Thyroid gland (tissue), 4 donors: ENCODE results near the gene MRRF. TPM values are rescaled to one million over a fixed set of nuclear protein-coding genes. Genes with fewer than 3 reads are reported as not detected.
"Not testable (repeated sequence)": the region's sequence is repeated elsewhere in the genome, so short reads cannot be mapped to it uniquely, and the experiment has no call there.

Experiments
- DNase-seq, 2 donors: peaks; one replicate each; pipeline ENCODE4 v3.0.0-alpha.2; 2019
- H3K27ac ChIP-seq, 3 donors: fragments of 200-600 bp; sonication (generic); 1 replicate in 2 of 3; 2 replicates in 1 of 3; pipeline ENCODE4 v1.5.1; 2016 to 2019; ENCODE audit warnings: mild to moderate bottlenecking in 1 of 3, moderate library complexity in 1 of 3
- H3K27me3 ChIP-seq: fragments of 200-600 bp; sonication (generic); one replicate; pipeline ENCODE4 v1.5.1; 2019
- H3K36me3 ChIP-seq, 2 donors: fragments of 200-600 bp; sonication (generic); one replicate each; pipeline ENCODE4 v1.5.1; 2016 to 2019
- H3K4me1 ChIP-seq, 2 donors: fragments of 200-600 bp; sonication (generic); one replicate each; pipeline ENCODE4 v1.5.1; 2017 to 2019
- H3K4me3 ChIP-seq, 3 donors: fragments of 200-600 bp; sonication (generic); replicated peaks in 1 of 3; 1 replicate in 2 of 3; 2 replicates in 1 of 3; pipeline ENCODE4 v1.5.1; 2016; ENCODE audit warnings: mild to moderate bottlenecking in 1 of 3
- H3K9me3 ChIP-seq: fragments of 200-600 bp; sonication (generic); one replicate; pipeline ENCODE4 v1.5.1; 2017
- CTCF ChIP-seq, 6 experiments: fragments of 200-600 bp in 3 of 6; fragments of 450-650 bp in 3 of 6; sonication (generic) in 3 of 6; IDR thresholded peaks; one replicate each; pipeline ENCODE4 v1.5.1; 2016 to 2019; ENCODE audit warnings: antibody characterized with exemption in 6 of 6, mild to moderate bottlenecking in 2 of 6, inconsistent platforms in 1 of 6, moderate library complexity in 1 of 6
- POLR2A ChIP-seq, 2 donors: fragments of 450-650 bp; IDR thresholded peaks; one replicate each; pipeline ENCODE4 v1.6.1; 2017; ENCODE audit warnings: antibody characterized with exemption in 2 of 2, mild to moderate bottlenecking in 2 of 2, moderate library complexity in 1 of 2
- WGBS, 2 donors: methylation state at CpG; one replicate each; pipeline ENCODE4 v1.1.5; 2017; 5-methylcytosine and 5-hydroxymethylcytosine counted together
- intact Hi-C: fragments of 100-400 bp; cut with DNase I; formaldehyde crosslinking; loops from one replicate; pipeline ENCODE4 v1.15.1; 2023
- total RNA-seq, 4 donors: library from RNA; depleted of rRNA; stranded (reverse); fragments of >200 nt; gene quantifications; one replicate each; pipeline ENCODE4 v1.2.3, GENCODE V29; 2016

MRRF gene
- total RNA-seq, 4 donors from 2014 or later = 40.9 to 56.0 (median 52.0) TPM

- 48 to 64% methylated on average over 1 of the region's 1 CpG for WGBS, 2 donors
- no peak for DNase-seq
- TF ChIP-seq CTCF (IDR thresholded peaks at IDR 0.05) (no peak), POLR2A (IDR thresholded peaks at IDR 0.05) (no peak)
- Histone ChIP-seq H3K4me3 (no peak overlapping the region), H3K27me3 (no peaks in the 10 kb centered on the region), H3K4me1 (no peaks in the 10 kb centered on the region), H3K9me3 (no peaks in the 10 kb centered on the region), H3K27ac (peak overlapping the region in 1 of 3 donors; percentile 5), H3K36me3 (peaks cover 18 to 19% of the 10 kb centered on the region in 2 donors)
- intact Hi-C loops = no loop called here
These were observed 60.4 kb downstream of the MRRF start for GRCh38 chr9:122325124-122325523.

- Histone ChIP-seq H3K9me3 (no peaks in the 10 kb centered on the region), H3K27ac (no peak overlapping the region), H3K4me3 (no peak overlapping the region), H3K4me1 (no peaks in the 10 kb centered on the region), H3K36me3 (peaks cover 18 to 19% of the 10 kb centered on the region in 2 donors), H3K27me3 (no peaks in the 10 kb centered on the region)
- TF ChIP-seq POLR2A (IDR thresholded peaks at IDR 0.05) (no peak), CTCF (IDR thresholded peaks at IDR 0.05) (no peak)
- no peak for DNase-seq
- intact Hi-C loops = no loop called here
- WGBS, 2 donors = 96 to 98% methylated on average over 2 of the region's 2 CpGs
These were observed 62.5 kb downstream of the MRRF start for GRCh38 chr9:122327175-122327574.

GRCh38 chr9:122329597-122329996 is 64.9 kb downstream of the MRRF start:
- Histone ChIP-seq H3K9me3 (no peaks in the 10 kb centered on the region), H3K36me3 (no peaks in the 10 kb centered on the region), H3K4me3 (no peak overlapping the region), H3K4me1 (no peaks in the 10 kb centered on the region), H3K27ac (no peak overlapping the region), H3K27me3 (no peaks in the 10 kb centered on the region)
- no peak for DNase-seq
- intact Hi-C loops = no loop called here
- TF ChIP-seq CTCF (IDR thresholded peaks at IDR 0.05) (no peak), POLR2A (IDR thresholded peaks at IDR 0.05) (no peak)
- WGBS, 2 donors = 76 to 82% methylated on average over 3 of the region's 3 CpGs

- 85 to 91% methylated on average over 5 to 6 of the region's 6 CpGs for WGBS, 2 donors
- intact Hi-C loops, DNase-seq: not testable (repeated sequence)
These were observed 65.8 kb downstream of the MRRF start for GRCh38 chr9:122330466-122330865.

GRCh38 chr9:122331523-122331927 is 66.8 kb downstream of the MRRF start:
- Histone ChIP-seq H3K36me3 (no peaks in the 10 kb centered on the region), H3K9me3 (no peaks in the 10 kb centered on the region), H3K27me3 (no peaks in the 10 kb centered on the region), H3K4me3 (no peak overlapping the region), H3K4me1 (no peaks in the 10 kb centered on the region), H3K27ac (peak overlapping the region in 1 of 3 donors; percentile 2)
- TF ChIP-seq POLR2A (IDR thresholded peaks at IDR 0.05) (no peak), CTCF (IDR thresholded peaks at IDR 0.05) (no peak)
- intact Hi-C loops = no loop called here
- no peak for DNase-seq
- WGBS, 2 donors = 79% methylated on average over 3 of the region's 3 CpGs

More at GRCh38 chr9:122330466-122330865, 65.8 kb downstream of the MRRF start:
- not testable (repeated sequence) for H3K36me3 ChIP-seq, H3K4me3 ChIP-seq, H3K27me3 ChIP-seq, H3K9me3 ChIP-seq, H3K4me1 ChIP-seq, H3K27ac ChIP-seq

GRCh38 chr9:122332083-122332482 is 67.4 kb downstream of the MRRF start:
- intact Hi-C loops = no loop called here
- H3K36me3 ChIP-seq = no peaks in the 10 kb centered on the region
- WGBS, 2 donors = 42 to 47% methylated on average over 6 of the region's 6 CpGs
- no peaks in the 10 kb centered on the region for H3K9me3 ChIP-seq
- no peak for TF ChIP-seq POLR2A (IDR thresholded peaks at IDR 0.05)
- TF ChIP-seq CTCF (IDR thresholded peaks at IDR 0.05) = no peak
- no peak overlapping the region for H3K4me3 ChIP-seq
- H3K4me1 ChIP-seq = no peaks in the 10 kb centered on the region
- no peaks in the 10 kb centered on the region for H3K27me3 ChIP-seq
- peak in 1 of 2 donors; percentile 12 for DNase-seq
- peak overlapping the region in 1 of 3 donors; percentile 2 for H3K27ac ChIP-seq
